Activated B cell treated with CpG ODN at 0.5 μM for 24 hours (primary cell): Measurements from ENCODE around the gene TXN2. TPM values are rescaled to one million over a fixed set of nuclear protein-coding genes. Genes with fewer than 3 reads are reported as not detected.

ENCODE experiments used
- ATAC-seq: fragments of 200-7000 bp; cut with Tn5 transposase; one replicate; pipeline ENCODE4 v1.10.0; 2021; ENCODE audit warnings: low read depth, mild to moderate bottlenecking, moderate library complexity
- CTCF ChIA-PET: fragments of 350-600 bp; sonication (Branson Sonifier 250); formaldehyde crosslinking; loops from one replicate; lab custom pipeline; 2021; ENCODE audit warnings: antibody characterized with exemption; lab: Charles Lee
- POLR2A ChIA-PET: fragments of 350-600 bp; sonication (Branson Sonifier 250); formaldehyde crosslinking; loops from one replicate; lab custom pipeline; 2021; ENCODE audit warnings: antibody characterized with exemption; lab: Charles Lee
- DNase-seq: peaks from one replicate; pipeline ENCODE4 v3.0.0; 2022
- H3K27ac Mint-ChIP-seq: one replicate; pipeline ENCODE4 v1.8.0; 2020; ENCODE audit warnings: mixed read lengths
- H3K27me3 Mint-ChIP-seq: one replicate; pipeline ENCODE4 v1.8.0; 2021; ENCODE audit warnings: mixed read lengths
- H3K36me3 Mint-ChIP-seq: one replicate; pipeline ENCODE4 v1.8.0; 2021; ENCODE audit warnings: low read depth, mixed read lengths
- H3K4me1 Mint-ChIP-seq: one replicate; pipeline ENCODE4 v1.8.0; 2021; ENCODE audit warnings: mixed read lengths
- H3K4me3 Mint-ChIP-seq: one replicate; pipeline ENCODE4 v1.8.0; 2020; ENCODE audit warnings: mild to moderate bottlenecking, mixed read lengths
- H3K9me3 Mint-ChIP-seq: one replicate; pipeline ENCODE4 v1.8.0; 2020; ENCODE audit warnings: mixed read lengths
- intact Hi-C: fragments of 100-400 bp; cut with micrococcal nuclease; formaldehyde crosslinking; loops from one replicate; pipeline ENCODE4 v1.15.1; 2024
- total RNA-seq: library from RNA; stranded (reverse); gene quantifications from 2 replicates; pipeline ENCODE4 v1.2.3, GENCODE V29; 2022
- TF ChIP-seq, protein P1 (sequence below): fragments of 200-600 bp; IDR thresholded peaks from one replicate; pipeline ENCODE4 v1.8.0; 2022; ENCODE audit warnings: antibody characterized with exemption, mild to moderate bottlenecking

The TXN2 gene
- total RNA-seq, 1 donor from 2014 or later, result 59.1 TPM

- H3K36me3 Mint-ChIP-seq, result no peaks in the 10 kb centered on the region
- TF ChIP-seq, protein P1, sequence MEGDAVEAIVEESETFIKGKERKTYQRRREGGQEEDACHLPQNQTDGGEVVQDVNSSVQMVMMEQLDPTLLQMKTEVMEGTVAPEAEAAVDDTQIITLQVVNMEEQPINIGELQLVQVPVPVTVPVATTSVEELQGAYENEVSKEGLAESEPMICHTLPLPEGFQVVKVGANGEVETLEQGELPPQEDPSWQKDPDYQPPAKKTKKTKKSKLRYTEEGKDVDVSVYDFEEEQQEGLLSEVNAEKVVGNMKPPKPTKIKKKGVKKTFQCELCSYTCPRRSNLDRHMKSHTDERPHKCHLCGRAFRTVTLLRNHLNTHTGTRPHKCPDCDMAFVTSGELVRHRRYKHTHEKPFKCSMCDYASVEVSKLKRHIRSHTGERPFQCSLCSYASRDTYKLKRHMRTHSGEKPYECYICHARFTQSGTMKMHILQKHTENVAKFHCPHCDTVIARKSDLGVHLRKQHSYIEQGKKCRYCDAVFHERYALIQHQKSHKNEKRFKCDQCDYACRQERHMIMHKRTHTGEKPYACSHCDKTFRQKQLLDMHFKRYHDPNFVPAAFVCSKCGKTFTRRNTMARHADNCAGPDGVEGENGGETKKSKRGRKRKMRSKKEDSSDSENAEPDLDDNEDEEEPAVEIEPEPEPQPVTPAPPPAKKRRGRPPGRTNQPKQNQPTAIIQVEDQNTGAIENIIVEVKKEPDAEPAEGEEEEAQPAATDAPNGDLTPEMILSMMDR, result no peak
- H3K27ac Mint-ChIP-seq, result no peak overlapping the region
- no peaks in the 10 kb centered on the region for H3K27me3 Mint-ChIP-seq
- ATAC-seq (no peak), DNase-seq (no peak)
- intact Hi-C loops, result no loop called here
- no peaks in the 10 kb centered on the region for H3K9me3 Mint-ChIP-seq
- H3K4me1 Mint-ChIP-seq, result peaks cover 49% of the 10 kb centered on the region
- ChIA-PET POLR2A (interaction anchor here (1.0 to 1.5 kb wide), 4 partner anchors 8 to 19 kb away, joined by 3 to 7 read pairs (median 6); no protein-coding TSS in a partner anchor), CTCF (no interaction called here)
- no peak overlapping the region for H3K4me3 Mint-ChIP-seq
Measured at GRCh38 chr22:36423461-36424404, 57.7 kb downstream of the TXN2 start.

DNA sequence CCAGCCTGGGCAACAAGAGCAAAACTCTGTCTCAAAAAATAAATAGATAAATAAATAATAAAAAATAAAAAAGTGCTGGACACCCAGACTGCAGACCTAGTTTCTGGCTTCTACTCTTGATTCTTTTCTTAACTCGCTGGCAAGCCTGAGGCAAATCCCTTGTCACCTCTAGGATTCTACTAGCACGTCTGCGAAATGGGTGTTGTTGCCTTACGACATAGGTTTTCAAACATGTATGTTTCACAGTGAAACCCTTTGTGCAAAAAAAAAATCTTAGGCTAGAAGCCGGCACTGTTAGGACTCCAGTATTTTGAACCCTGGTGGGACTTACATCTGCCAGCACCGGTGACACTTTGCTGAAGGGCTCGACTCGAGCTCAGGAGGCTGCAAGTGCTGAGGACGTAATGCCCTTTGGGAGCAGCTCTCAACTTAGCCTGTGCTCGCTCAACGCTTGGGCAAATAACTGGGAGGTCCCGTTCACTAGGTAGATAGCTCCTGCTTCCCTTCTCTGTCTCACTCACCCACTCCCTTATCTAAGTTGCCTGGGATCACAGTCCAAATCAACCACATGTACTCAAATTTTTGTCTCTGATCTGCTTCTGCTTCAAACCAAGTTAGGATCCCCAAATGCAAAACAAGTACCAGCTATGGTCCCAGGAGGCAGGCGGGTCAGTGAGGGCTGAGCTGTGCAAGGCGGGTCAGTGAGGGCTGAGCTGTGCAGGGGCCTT is 59.0 kb downstream of the TXN2 start:
- H3K4me1 Mint-ChIP-seq, result peaks cover 51% of the 10 kb centered on the region
- H3K27me3 Mint-ChIP-seq, result no peaks in the 10 kb centered on the region
- no peak overlapping the region for H3K4me3 Mint-ChIP-seq
- intact Hi-C loops, result no loop called here
- no peak for DNase-seq
- ATAC-seq, result peak; percentile 58
- H3K27ac Mint-ChIP-seq, result peak overlapping the region; percentile 5
- CTCF ChIA-PET, result no interaction called here
- H3K9me3 Mint-ChIP-seq, result no peaks in the 10 kb centered on the region
- H3K36me3 Mint-ChIP-seq, result no peaks in the 10 kb centered on the region
- TF ChIP-seq, protein P1, result no peak
- POLR2A ChIA-PET, result interaction anchor here (0.6 to 1.5 kb wide), 6 partner anchors 12 to 172 kb away, joined by 3 to 6 read pairs (median 4); partner anchors contain the start of gene MYH9

DNA sequence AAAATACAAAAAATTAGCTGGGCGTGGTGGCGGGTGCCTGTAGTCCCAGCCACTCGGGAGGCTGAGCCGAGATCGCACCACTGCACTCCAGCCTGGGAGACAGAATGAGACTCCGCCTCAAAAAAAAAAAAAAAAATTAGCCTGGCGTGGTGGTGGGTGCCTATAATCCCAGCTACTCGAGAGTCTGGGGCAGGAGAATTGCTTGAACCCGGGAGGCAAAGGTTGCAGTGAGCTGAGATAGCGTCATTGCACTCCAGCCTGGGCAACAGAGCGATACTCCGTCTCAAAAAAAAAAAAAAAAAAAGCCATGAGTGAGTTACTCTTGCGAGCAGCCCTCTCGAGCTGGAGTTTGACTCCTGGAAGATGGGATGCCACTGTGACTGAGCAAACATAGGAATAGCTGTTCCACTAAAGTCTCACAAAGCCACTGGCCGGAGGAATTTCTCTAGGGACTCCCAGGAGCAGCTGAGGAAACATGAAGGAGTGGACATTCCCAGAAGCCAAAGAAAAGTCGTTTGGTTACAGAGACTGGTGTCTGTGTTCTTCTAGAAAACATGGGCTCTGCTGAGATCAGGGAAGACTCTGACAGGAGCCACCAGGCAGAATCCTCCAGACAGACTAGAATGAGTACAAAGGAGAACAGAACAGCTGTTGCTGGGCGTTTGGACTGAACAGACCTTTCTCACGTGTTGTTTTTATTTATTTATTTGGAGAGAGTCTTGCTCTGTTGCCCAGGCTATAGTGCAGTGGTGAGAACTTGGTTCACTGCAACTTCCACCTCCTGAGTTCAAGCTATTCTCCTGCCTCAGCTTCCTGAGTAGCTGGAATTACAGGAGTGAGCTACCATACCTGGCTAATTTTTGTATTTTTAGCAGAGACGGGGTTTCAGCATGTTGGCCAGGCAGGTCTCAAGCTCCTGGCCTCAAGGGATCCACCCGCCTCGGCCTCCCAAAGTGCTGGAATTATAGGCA is 61.2 kb downstream of the TXN2 start:
- no peak for DNase-seq
- Mint-ChIP-seq H3K27me3 (no peaks in the 10 kb centered on the region), H3K27ac (no peak overlapping the region), H3K36me3 (no peaks in the 10 kb centered on the region), H3K4me3 (no peak overlapping the region), H3K4me1 (peaks cover 58% of the 10 kb centered on the region), H3K9me3 (no peaks in the 10 kb centered on the region)
- TF ChIP-seq, protein P1, result no peak
- CTCF ChIA-PET, result no interaction called here
- no peak for ATAC-seq
- POLR2A ChIA-PET, result no interaction called here
- intact Hi-C loops, result no loop called here

GRCh38 chr22:36419177-36419911 is 62.1 kb downstream of the TXN2 start:
- H3K27ac Mint-ChIP-seq, result peak overlapping the region; percentile 63
- peaks cover 54% of the 10 kb centered on the region for H3K4me1 Mint-ChIP-seq
- TF ChIP-seq, protein P1, result no peak
- H3K27me3 Mint-ChIP-seq, result no peaks in the 10 kb centered on the region
- H3K4me3 Mint-ChIP-seq, result no peak overlapping the region
- no peaks in the 10 kb centered on the region for H3K9me3 Mint-ChIP-seq
- intact Hi-C loops, result no loop called here
- no peak for DNase-seq
- CTCF ChIA-PET, result no interaction called here
- H3K36me3 Mint-ChIP-seq, result no peaks in the 10 kb centered on the region
- ATAC-seq, result no peak
- POLR2A ChIA-PET, result interaction anchor here (0.7 kb wide), 3 partner anchors 23 to 1093 kb away, joined by 3 to 7 read pairs (median 4); no protein-coding TSS in a partner anchor
